RWPE2 (cell line): ENCODE data around the gene DEFB132.

Source experiments
- ATAC-seq: fragments of 200-7000 bp; cut with Tn5 transposase; 3 replicates; pipeline ENCODE4 v1.9.1; 2021; ENCODE audit warnings: low read depth
- DNase-seq: peaks from one replicate; pipeline ENCODE4 v3.0.0-alpha.2; 2020; ENCODE audit warnings: low spot score
- H3K27ac ChIP-seq: fragments of 450-650 bp; 2 replicates; pipeline ENCODE4 v1.5.1; 2017; ENCODE audit warnings: mild to moderate bottlenecking; ENCODE audit not compliant: poor library complexity, severe bottlenecking
- H3K27me3 ChIP-seq: fragments of 250-450 bp; sonication (Bioruptor Pico); 2 replicates; pipeline ENCODE4 v1.5.1; 2021; ENCODE audit warnings: mild to moderate bottlenecking, moderate library complexity; ENCODE audit not compliant: insufficient read depth, poor library complexity, severe bottlenecking
- H3K36me3 ChIP-seq: fragments of 250-450 bp; sonication (Bioruptor Pico); 2 replicates; pipeline ENCODE4 v1.5.1; 2020; ENCODE audit warnings: low read depth, mild to moderate bottlenecking, moderate library complexity
- H3K4me1 ChIP-seq: fragments of 250-450 bp; sonication (Bioruptor Pico); 2 replicates; pipeline ENCODE4 v1.5.1; 2021; ENCODE audit warnings: mild to moderate bottlenecking, moderate library complexity; ENCODE audit not compliant: insufficient read depth, poor library complexity, severe bottlenecking
- H3K4me3 ChIP-seq: fragments of 250-450 bp; sonication (Bioruptor Pico); 2 replicates; pipeline ENCODE4 v1.5.1; 2021; ENCODE audit warnings: mild to moderate bottlenecking, moderate library complexity; ENCODE audit not compliant: severe bottlenecking
- H3K9me3 ChIP-seq: fragments of 250-450 bp; sonication (Bioruptor Pico); 2 replicates; pipeline ENCODE4 v1.5.1; 2021; ENCODE audit warnings: mild to moderate bottlenecking, moderate library complexity; ENCODE audit not compliant: severe bottlenecking
- CTCF ChIP-seq: fragments of 450-650 bp; IDR thresholded peaks from one replicate; pipeline ENCODE4 v1.5.1; 2017; ENCODE audit warnings: mild to moderate bottlenecking, moderate library complexity; ENCODE audit not compliant: poor library complexity, severe bottlenecking

The DEFB132 gene

GRCh38 chr20:295804-296203, 38.3 kb downstream of the DEFB132 start:
- H3K9me3 ChIP-seq, result no peaks in the 10 kb centered on the region
- no peak overlapping the region for H3K4me3 ChIP-seq
- H3K27ac ChIP-seq, result no peak overlapping the region
- ATAC-seq (no peak), DNase-seq (no peak)
- peaks cover 16% of the 10 kb centered on the region for H3K4me1 ChIP-seq
- H3K27me3 ChIP-seq, result no peaks in the 10 kb centered on the region
- TF ChIP-seq CTCF, result no peak
- peaks cover 15% of the 10 kb centered on the region for H3K36me3 ChIP-seq

- peak; percentile 93 for ATAC-seq
- H3K4me3 ChIP-seq, result peak within 1 kb of the TSS; percentile 85
- peak within 1 kb of the TSS; percentile 92 for H3K27ac ChIP-seq
- peaks cover 12% of the 10 kb centered on the region for H3K4me1 ChIP-seq
- DNase-seq, result peak; percentile 92
- no peaks in the 10 kb centered on the region for H3K27me3 ChIP-seq
- peaks cover 15% of the 10 kb centered on the region for H3K36me3 ChIP-seq
- TF ChIP-seq CTCF, result peak; percentile 16
- H3K9me3 ChIP-seq, result no peaks in the 10 kb centered on the region
Observed at GRCh38 chr20:297098-297924, 39.8 kb downstream of the DEFB132 start, which contains the start of gene ZCCHC3. Gene ZCCHC3 (plus strand): TSS chr20:297570. CDS start chr20:297587, 17 bp downstream.

GRCh38 chr20:297925-298775, 40.6 kb downstream of the DEFB132 start:
- Histone ChIP-seq H3K36me3 (peaks cover 15% of the 10 kb centered on the region), H3K4me1 (peaks cover 12% of the 10 kb centered on the region), H3K27ac (peak overlapping the region; percentile 92), H3K9me3 (no peaks in the 10 kb centered on the region), H3K4me3 (peak overlapping the region; percentile 85), H3K27me3 (no peaks in the 10 kb centered on the region)
- ATAC-seq (peak; percentile 55), DNase-seq (no peak)
- TF ChIP-seq CTCF, result no peak

GRCh38 chr20:298776-299391, 41.4 kb downstream of the DEFB132 start:
- peak overlapping the region; percentile 85 for H3K4me3 ChIP-seq
- H3K27me3 ChIP-seq, result no peaks in the 10 kb centered on the region
- no peak for ATAC-seq
- peaks cover 12% of the 10 kb centered on the region for H3K4me1 ChIP-seq
- no peak for DNase-seq
- peak overlapping the region; percentile 92 for H3K27ac ChIP-seq
- no peak for TF ChIP-seq CTCF
- peaks cover 15% of the 10 kb centered on the region for H3K36me3 ChIP-seq
- H3K9me3 ChIP-seq, result no peaks in the 10 kb centered on the region
